ENCODE data around the gene FAM151B.
"Not testable (repeated sequence)": the region's sequence is repeated elsewhere in the genome, so short reads cannot be mapped to it uniquely, and the experiment has no call there.

FAM151B gene

DNA sequence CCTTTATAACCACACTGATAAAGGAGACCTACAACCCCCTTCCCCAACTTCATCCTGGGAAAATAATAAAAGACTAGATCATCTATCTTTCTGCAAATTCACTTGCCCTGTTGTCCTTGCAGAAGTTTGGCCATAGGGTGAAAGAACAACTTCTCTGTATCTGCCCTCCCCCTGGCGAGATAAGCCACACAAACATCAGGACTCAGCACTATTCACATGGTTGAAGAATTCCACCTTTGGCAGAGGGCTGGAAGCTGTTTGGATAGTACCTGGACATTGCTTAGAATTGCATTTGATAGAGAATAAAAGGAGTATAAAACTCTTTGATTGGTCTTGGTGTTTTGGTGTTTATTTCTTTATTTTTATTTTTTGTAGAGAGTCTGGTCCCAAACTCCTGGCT, 16.9 kb downstream of the FAM151B start:
- no peak for DNase-seq (ENCODE audit: low read depth)

DNA sequence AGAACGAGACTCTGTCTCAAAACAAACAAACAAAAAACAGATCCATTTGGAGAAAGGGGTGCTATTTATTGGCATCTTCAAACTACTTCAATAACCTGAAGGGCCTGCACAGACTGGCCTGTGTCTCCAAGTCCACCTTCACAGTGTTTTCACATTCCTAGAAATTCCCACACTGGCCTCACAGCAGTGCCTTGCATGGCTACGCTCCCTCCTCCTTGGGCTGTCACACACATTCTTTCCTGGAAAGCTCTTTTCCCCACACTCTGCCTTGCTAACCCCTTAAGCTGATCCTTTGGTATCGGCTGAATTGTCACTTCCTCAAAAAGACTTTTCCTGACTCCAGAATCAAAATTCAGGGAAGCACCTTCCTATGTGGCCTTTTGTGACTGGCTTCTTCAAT, 19.8 kb downstream of the FAM151B start:
- no peak for DNase-seq (ENCODE audit: low read depth)

GRCh38 chr5:80508844-80509243, 20.9 kb downstream of the FAM151B start:
- DNase-seq (ENCODE audit: low read depth), result no peak

DNA sequence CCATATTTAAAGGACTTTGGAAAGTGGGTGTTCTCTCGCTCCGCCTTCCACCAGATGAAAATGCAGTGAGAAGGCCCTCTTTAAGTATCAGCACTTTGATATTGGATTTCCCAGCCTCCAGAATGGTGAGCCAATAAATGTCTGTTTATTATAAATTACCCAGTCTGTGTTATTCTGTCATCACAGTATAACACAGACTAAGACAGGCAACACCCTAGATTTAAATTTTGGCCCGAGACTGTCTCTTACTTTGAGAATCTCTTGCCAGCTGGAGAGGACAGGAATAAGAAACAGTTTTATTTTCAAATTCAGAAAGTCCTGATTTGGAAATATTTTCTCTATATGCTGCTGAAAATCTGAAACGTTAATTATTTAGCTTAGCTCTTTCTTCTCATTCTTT, 21.5 kb downstream of the FAM151B start:
- DNase-seq (ENCODE audit: low read depth), result no peak

GRCh38 chr5:80516826-80517225, 28.9 kb downstream of the FAM151B start:
- DNase-seq (ENCODE audit: low read depth), result peak; percentile 17

DNA sequence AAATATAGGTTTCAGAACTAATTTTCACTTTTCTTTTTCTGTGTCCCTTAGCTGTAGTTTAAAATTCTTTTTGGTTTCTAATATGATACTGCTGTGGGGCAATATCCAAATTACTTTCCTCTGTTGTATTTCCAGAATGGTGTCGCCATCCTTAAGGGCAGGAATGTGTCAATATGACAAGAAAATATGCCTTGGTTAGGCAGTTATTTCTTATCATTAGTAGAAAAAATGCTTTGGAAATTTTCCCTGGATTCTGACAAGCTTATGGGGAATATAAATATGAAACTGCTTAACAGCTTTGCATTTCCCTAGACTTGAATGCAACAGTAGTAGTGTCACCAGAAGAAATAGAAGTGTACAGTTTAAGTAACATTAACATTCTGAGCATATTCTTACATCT, 52.8 kb downstream of the FAM151B start:
- no peak for DNase-seq (ENCODE audit: low read depth)

DNA sequence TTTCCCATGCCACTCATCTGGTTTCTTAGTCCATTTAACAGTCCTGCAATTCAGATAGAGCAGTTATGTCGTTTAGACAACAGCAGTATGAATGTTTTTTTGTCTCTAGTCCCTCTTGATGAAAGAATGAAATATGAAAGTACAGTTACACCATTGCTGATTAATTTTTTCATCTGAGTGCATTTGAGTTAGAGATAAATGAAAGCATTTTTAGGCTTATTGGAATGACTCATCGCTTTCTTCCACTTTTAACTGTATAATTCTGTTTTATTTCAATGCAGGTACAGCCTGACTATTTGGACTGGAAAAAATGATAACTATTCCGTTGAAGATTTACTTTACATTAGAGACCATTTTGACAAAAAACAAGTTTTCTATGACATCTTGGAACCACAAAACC, 53.5 kb downstream of the FAM151B start:
- DNase-seq (ENCODE audit: low read depth), result no peak

GRCh38 chr5:80554646-80555045, 66.7 kb downstream of the FAM151B start:
- no peak for DNase-seq (ENCODE audit: low read depth)

- DNase-seq (ENCODE audit: low read depth), result no peak
These were observed 67.2 kb downstream of the FAM151B start for GRCh38 chr5:80555099-80555498.

DNA sequence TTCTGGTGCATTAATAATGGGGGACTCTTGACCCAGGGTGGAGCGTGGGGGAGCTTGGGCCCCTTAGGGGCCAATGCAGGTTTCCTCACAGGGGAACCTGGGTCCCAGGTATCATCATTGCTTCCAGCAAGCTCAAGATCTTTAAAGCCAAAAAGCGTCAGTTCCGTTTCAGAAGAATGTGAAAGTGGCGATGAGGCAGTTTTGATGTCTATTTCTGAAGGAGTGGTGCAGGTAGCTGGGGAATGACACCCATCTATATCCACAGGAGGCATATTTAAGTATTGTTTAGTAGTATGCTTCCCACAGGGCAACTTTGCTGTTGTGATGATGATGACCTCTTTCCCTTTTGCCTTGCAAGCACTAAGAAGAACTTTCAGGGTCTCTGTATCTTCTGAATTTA, 71.3 kb downstream of the FAM151B start:
- DNase-seq (ENCODE audit: low read depth), result no peak

DNA sequence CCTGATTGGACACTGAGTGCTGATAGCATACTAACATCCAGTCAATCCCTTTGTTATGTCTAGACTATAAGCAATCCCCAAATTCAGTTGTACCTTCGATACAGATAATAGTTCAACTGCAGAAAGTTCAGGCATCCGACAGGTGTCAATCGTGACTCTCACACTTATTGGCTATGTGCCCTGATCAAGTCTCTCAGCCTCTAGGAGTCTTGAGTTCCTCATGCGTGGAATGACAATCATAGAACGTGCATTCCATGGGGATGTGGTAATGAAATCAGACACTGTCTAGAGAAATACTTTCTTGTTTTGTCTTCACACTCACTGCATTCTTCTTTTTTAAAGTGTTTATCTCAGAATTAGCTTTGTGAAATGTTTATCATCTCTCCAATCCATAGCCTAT, 77.4 kb downstream of the FAM151B start:
- no peak for DNase-seq (ENCODE audit: low read depth)

DNA sequence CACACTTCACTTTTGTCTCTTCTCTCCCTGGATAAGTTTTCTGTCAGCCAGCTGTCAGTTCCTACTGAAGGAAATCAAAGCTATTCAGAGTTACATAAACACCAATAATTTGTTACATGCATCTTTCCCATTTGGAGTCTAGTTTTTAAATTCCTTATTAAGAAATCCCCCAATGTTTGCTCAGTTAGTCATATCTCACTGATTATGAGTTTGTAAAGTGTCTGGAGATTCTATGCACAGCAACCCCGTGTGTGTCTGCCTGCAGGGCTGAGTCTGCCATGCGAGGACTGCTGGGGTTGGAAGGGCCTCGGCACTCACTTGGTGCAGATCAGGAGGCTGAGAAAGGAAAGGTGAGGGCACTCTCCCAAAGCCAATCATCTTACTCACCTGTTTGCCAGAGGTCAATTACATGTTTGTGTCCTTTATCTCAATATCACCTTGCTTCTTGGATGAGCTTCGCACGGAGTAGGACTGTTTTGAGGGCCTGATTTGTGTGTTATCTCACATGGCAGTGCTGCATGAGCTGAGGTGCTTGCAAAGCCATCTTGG, 78.9 kb downstream of the FAM151B start:
- no peak for DNase-seq (ENCODE audit: low read depth)

- DNase-seq (ENCODE audit: low read depth), result no peak
These were observed 80.4 kb downstream of the FAM151B start for GRCh38 chr5:80568251-80568650.

DNA sequence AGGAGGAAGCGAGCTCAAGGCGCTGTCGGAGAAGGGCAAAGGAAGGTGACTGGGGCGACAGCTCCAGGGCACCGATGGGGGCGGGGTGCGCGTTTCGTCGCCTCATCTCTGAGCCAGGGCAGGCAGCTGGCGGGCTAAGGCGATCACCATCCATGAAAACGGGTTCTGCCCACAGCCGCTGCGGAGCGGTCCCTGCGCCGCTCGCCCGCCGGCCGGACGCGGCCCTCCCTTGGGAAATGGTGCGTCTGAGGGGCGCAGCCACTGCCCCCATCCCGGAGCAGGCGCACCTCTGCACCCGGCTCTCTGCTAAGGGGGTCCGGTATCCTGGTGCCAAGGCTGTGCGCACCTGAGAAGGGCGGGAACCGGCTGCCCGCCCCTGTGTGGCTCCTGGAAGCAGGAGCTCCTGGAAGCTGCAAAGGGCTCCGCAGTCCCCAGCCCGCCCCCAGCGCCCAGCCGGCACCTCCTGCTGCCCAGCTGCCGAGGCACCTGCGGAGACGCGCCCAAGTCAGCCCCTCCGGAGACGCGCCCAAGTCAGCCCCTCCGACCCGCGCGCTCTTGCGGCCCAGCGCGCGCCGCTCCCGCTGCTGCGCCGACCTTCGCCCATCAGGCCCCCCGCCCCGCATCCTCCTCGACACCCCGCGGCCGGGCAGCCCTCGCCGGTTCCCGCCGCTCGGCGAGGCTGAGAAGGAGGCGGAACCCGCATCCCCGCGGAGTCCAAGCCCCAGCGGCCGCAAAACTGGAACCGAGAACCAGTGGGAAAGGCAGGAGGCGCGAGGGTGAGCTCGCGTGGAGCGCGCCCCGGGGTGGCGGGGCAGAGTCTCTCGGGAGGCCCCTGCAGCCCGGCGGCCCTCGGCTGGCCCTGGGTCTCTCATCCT, 81.4 kb downstream of the FAM151B start:
- DNase-seq (ENCODE audit: low read depth), result no peak

DNA sequence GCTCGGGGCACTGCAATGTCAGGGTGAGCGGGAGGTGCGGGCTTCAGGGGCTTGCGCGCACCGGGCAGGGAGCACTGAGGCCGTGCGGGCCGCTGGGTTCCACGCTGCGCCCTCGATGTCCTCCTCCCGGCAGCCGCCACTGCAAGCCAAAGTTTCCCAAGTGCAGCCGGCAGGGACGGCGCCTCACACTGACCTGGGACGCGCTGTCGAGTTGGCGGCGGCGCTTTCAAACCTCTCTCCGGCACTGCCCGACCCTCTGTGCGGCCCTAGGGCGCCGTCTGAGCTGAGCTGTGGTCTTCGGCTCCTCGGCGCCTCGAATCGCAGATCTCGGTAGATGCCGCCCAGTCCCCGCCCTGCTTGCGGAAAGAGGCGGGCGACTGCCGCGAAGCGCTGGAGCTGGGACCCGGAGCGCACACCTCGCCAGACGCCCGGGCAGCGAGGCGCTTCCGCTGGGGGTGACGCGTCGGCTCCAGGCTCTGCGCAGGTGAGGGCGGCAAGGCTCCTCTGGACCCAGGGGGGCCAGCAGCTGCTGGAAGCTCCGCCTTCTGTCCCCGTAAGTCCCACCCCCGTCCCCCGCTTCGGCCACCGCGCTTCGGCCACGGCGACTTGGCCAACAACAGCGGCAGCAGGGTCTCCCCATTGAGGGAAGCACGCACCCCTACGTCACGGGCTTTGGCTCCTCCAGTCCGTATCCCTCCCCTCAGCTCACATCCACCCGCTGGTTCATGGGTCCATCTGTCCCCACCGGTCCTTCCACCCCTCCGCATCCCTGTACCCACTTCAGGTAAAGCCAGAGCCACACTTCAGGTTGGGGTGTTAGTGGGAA, 82.3 kb downstream of the FAM151B start, which contains the start of gene ANKRD34B:
TSS of gene ANKRD34B (minus strand) at position 320 of the 826 bp plus-strand sequence. CDS start 10,261 bp downstream, outside the sequence.
- DNase-seq (ENCODE audit: low read depth), result no peak

DNA sequence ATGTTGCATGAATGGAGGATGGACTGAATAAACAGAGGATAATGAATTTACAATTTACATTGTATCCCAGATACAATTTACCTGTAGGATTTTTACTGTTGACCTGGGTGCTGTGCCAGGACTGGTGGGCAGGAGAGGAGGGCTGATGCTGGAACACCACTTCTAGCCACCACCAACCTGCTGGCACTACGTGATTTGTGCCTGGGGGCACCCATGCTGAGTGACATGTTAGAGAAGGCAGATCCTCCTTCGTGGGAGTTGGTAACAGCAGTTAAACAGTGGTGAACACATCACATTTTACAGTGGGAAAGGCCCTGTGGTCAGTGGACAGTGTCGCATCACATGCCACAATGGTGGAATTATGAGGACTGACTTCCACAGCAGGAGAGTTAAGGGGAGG, 85.2 kb downstream of the FAM151B start:
- DNase-seq (ENCODE audit: low read depth), result no peak

GRCh38 chr5:80576383-80576782, 88.5 kb downstream of the FAM151B start:
- no peak for DNase-seq (ENCODE audit: low read depth)

DNA sequence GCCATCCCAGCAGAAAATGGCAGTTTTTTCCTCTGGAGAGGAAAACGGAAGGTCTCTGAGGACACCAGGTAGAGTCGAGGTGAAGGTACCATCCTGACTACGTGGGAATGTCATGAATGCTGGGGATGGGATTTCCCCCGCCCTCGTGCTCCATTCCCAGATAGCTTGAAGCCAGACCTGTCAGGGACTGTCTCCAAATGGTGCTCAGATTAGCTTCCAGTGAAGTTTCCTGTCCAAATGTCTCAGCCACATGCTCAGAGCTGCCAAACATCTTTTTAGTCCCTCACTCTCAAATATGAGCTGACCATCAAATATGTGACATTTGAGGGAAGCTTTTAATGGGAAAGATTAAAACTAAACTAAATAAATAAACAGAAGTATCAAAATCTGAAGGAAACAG, 89.8 kb downstream of the FAM151B start:
- no peak for DNase-seq (ENCODE audit: low read depth)

GRCh38 chr5:80579050-80579449, 91.2 kb downstream of the FAM151B start:
- no peak for DNase-seq (ENCODE audit: low read depth)

DNA sequence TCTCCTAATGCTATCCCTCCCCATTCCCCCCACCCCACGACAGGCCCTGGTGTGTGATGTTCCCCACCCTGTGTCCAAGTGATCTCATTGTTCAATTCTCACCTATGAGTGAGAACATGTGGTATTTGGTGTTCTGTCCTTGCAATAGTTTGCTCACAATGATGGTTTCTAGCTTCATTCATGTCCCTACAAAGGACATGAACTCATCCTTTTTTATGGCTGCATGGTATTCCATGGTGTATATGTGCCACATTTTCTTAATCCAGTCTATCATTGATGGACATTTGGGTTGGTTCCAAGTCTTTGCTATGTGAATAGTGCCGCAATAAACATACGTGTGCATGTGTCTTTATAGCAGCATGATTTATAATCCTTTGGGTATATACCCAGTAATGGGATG, 92.4 kb downstream of the FAM151B start:
- DNase-seq (ENCODE audit: low read depth), result not testable (repeated sequence)

GRCh38 chr5:80584770-80585169, 96.9 kb downstream of the FAM151B start:
- DNase-seq (ENCODE audit: low read depth), result no peak

DNA sequence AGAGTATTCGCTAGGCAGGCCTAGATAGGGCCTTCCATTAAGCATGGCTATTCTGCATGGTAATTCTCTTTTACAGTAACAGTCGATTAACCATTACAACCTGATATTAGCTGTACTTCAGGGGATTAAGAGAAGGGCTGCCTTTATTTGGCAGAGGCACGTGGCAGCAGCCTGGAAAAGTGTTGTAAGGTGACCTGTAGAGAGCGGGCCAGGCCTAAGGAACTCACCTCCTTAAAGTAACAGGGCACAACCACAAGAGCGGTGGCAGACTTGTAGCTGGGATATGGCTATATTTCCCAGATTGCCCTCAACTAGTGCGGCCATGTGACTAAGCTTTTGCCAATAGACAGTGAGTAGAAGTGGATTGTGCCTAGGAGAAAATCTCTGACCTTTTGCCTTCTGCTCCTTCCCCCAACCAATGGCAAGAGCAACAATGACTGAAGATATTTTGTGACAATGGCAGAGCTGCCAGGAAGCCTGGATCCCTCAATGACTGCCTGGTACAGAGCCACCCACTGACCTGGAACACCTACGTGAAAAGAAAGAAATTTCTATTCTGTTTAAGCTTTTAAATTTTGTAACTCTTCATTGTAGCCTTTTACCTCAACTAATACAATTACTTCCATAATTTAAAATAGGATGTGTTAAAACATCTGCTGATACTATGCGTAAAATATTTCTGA, 101.1 kb downstream of the FAM151B start:
- DNase-seq (ENCODE audit: low read depth), result no peak
